Measurements from ENCODE around the gene ABCB9. TPM values are rescaled to one million over a fixed set of nuclear protein-coding genes. Genes with fewer than 3 reads are reported as not detected.

ABCB9 gene
- total RNA-seq, 1 experiment from 2014 or later, result 14.7 TPM

DNA sequence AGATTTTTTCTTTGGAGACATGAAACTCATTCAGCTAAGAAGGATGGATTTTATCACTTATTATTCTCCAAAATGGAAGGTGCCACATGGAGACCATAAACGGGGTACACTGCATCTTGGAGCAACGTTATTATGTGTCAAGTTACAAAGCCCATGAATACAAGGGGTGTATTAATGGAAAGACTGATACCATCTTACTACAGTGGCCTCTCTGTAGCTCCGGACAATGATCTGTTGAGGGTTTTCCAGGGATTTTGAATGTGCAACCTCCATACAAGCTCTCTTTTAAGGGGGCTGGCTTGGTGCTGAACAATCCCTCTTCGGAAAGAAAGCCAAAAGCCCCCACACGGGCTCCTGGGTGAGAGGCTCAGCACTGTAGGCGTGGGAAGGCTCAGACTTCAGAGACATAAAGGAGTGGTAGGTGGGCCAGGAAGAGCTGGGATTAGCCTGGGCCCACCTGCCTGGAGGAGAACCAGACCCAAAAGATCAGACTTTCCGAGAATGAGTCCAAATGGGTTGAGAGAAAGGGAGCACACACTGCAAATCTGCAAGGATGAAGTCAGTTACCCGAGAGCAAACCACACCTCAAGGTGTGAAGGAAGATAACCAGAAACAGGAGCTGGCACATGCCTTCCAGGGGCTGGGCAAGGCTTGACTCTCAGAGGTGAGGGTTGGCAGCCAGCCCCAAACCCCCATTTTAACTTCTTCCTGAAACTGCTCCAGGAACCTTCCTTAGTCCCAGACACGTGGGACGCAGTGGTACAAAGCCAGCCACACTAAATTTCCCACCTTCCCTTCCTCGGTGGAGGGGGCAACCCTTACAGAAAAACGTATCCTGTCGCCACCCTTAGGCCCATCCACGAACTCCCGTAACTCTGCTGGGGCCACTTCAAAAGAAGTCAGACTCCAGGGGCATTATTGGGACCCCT, 71.8 kb downstream of the ABCB9 start:
- peak overlapping the region; percentile 91 to 93 for H3K4me3 ChIP-seq (replicated peaks in 1 of 2; ENCODE audit: low read depth in 1 of 2, low read length in 2 of 2)
- POLR2A ChIA-PET, result no interaction called here
- H3K36me3 ChIP-seq (ENCODE audit: control insufficient read depth in 1 of 2, insufficient read depth in 2 of 2, low read length in 2 of 2), result no peaks in the 10 kb centered on the region
- peaks cover 6% of the 10 kb centered on the region; the same call in 1 of the 2 replicates for H4K20me1 ChIP-seq (ENCODE audit: insufficient read depth)
- peak overlapping the region; percentile 98 for H3K9ac ChIP-seq (ENCODE audit: low read length)
- no TSS peak for BruUV-seq (replicated peaks)
- intact Hi-C loops (cut with micrococcal nuclease), result no loop called here
- no peaks in the 10 kb centered on the region for H3K9me3 ChIP-seq (ENCODE audit: control insufficient read depth in 1 of 2, insufficient read depth in 1 of 2, low read depth in 1 of 2, low read length in 2 of 2)
- H3K27ac ChIP-seq (ENCODE audit: low read depth, low read length), result peak overlapping the region; percentile 79
- H3K4me1 ChIP-seq (ENCODE audit: control insufficient read depth in 1 of 2, insufficient read depth in 2 of 2, low read length in 2 of 2), result peaks cover 51 to 74% of the 10 kb centered on the region in 2 experiments
- H3K27me3 ChIP-seq (ENCODE audit: insufficient read depth, low read length), result no peaks in the 10 kb centered on the region
- peak overlapping the region; percentile 86 for H3K4me2 ChIP-seq (ENCODE audit: low read length)
- no peak overlapping the region for H2AFZ ChIP-seq (ENCODE audit: low read depth, low read length, poor library complexity, severe bottlenecking)
- CTCF ChIA-PET, result no interaction called here
- ATAC-seq, result peak; percentile 43
- DNase-seq (ENCODE audit: low read depth, low spot score), result no peak
- peaks cover 65% of the 10 kb centered on the region for H3K79me2 ChIP-seq (ENCODE audit: insufficient read depth, low read length)
- TF ChIP-seq CEBPB (IDR thresholded peaks at IDR 0.05; ENCODE audit: low read depth) (no peak), RAD21 (IDR thresholded peaks at IDR 0.05; ENCODE audit: low read depth) (no peak)
- RAD21 ChIA-PET (ENCODE audit: low non-redundant PET in 1 of 2, low total read pairs in 2 of 2, uncharacterized antibody in 2 of 2, unreplicated experiment in 2 of 2), result no interaction called here
- H3K9me2 ChIP-seq (ENCODE audit: insufficient read depth), result no peaks in the 10 kb centered on the region

DNA sequence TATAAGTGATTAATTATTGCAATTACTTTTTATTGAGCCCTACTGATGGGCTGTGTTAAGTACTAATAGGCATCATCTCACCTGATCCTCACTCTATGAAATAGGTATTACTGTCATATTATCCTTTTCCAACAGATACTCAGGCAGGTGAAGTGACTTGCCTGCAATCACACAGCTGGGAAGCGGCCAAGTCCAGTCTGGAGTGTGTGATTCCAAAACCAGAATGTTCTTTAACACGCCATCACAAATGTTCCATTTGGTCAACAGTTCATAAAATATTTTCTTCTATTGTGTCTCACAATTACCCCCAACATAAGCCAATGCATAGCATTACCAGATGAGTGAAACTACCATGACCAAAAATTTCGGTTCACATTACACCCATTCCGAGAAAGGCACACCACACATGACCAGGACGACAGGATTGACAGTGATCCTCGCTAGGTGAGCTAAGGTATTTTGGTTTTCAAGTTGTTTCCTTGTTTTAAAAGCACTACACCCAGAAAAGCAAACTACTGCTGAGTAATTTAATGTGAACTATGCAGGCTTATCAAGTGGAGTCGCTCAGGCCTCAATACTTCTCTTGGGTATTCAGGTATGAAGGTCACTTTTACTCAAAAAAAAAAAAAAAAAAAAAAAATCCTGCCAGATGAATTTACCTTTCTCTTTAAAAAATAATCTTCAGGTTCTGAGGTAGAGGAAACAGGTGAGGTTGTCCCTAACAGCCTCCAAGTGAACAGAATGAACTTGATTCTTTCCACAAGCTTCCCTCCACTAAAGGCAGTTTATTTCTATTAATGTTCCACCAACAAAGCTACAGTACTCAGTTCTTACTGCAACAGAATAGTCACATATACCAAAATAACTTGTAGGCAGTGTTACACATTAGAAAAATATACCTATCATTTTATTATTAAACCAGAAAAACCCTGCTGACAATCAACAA, 72.8 kb downstream of the ABCB9 start:
- intact Hi-C loops (cut with micrococcal nuclease), result no loop called here
- Histone ChIP-seq H3K9me3 (ENCODE audit: control insufficient read depth in 1 of 2, insufficient read depth in 1 of 2, low read depth in 1 of 2, low read length in 2 of 2) (no peaks in the 10 kb centered on the region), H3K9me2 (ENCODE audit: insufficient read depth) (no peaks in the 10 kb centered on the region), H3K27ac (ENCODE audit: low read depth, low read length) (no peak overlapping the region), H2AFZ (ENCODE audit: low read depth, low read length, poor library complexity, severe bottlenecking) (no peak overlapping the region), H3K4me3 (replicated peaks in 1 of 2; ENCODE audit: low read depth in 1 of 2, low read length in 2 of 2) (no peak overlapping the region), H3K79me2 (ENCODE audit: insufficient read depth, low read length) (peaks cover 75% of the 10 kb centered on the region), H3K4me2 (ENCODE audit: low read length) (peak overlapping the region; percentile 86), H4K20me1 (ENCODE audit: insufficient read depth) (peaks cover 6% of the 10 kb centered on the region; the same call in 1 of the 2 replicates), H3K9ac (ENCODE audit: low read length) (peak overlapping the region; percentile 98; the same call in 1 of the 2 replicates), H3K36me3 (ENCODE audit: control insufficient read depth in 1 of 2, insufficient read depth in 2 of 2, low read length in 2 of 2) (no peaks in the 10 kb centered on the region), H3K27me3 (ENCODE audit: insufficient read depth, low read length) (no peaks in the 10 kb centered on the region), H3K4me1 (ENCODE audit: control insufficient read depth in 1 of 2, insufficient read depth in 2 of 2, low read length in 2 of 2) (peaks cover 57 to 76% of the 10 kb centered on the region in 2 experiments)
- TSS peak; percentile 24 for BruUV-seq (replicated peaks)
- no peak for DNase-seq (ENCODE audit: low read depth, low spot score)
- no peak for ATAC-seq
- RAD21 ChIA-PET (ENCODE audit: low non-redundant PET in 1 of 2, low total read pairs in 2 of 2, uncharacterized antibody in 2 of 2, unreplicated experiment in 2 of 2), result no interaction called here
- POLR2A ChIA-PET, result interaction anchor here (1.9 to 2.4 kb wide), 2 partner anchors 26 to 339 kb away, joined by 4 to 5 read pairs; partner anchors contain the start of genes MPHOSPH9 and MTRFR
- CTCF ChIA-PET, result no interaction called here
- TF ChIP-seq ELF1 (IDR thresholded peaks at IDR 0.05; ENCODE audit: borderline replicate concordance, low read depth) (no peak), RAD21 (IDR thresholded peaks at IDR 0.05; ENCODE audit: low read depth) (no peak), SIN3A (IDR thresholded peaks at IDR 0.05; ENCODE audit: low read depth) (no peak), JUND (IDR thresholded peaks at IDR 0.05) (no peak)
- TF ChIP-seq, protein P1, sequence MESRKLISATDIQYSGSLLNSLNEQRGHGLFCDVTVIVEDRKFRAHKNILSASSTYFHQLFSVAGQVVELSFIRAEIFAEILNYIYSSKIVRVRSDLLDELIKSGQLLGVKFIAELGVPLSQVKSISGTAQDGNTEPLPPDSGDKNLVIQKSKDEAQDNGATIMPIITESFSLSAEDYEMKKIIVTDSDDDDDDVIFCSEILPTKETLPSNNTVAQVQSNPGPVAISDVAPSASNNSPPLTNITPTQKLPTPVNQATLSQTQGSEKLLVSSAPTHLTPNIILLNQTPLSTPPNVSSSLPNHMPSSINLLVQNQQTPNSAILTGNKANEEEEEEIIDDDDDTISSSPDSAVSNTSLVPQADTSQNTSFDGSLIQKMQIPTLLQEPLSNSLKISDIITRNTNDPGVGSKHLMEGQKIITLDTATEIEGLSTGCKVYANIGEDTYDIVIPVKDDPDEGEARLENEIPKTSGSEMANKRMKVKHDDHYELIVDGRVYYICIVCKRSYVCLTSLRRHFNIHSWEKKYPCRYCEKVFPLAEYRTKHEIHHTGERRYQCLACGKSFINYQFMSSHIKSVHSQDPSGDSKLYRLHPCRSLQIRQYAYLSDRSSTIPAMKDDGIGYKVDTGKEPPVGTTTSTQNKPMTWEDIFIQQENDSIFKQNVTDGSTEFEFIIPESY (IDR thresholded peaks at IDR 0.05; ENCODE audit: extremely low read depth, insufficient replicate concordance, low read length), result no peak
- TF ChIP-seq, protein P2, sequence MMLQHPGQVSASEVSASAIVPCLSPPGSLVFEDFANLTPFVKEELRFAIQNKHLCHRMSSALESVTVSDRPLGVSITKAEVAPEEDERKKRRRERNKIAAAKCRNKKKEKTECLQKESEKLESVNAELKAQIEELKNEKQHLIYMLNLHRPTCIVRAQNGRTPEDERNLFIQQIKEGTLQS (IDR thresholded peaks at IDR 0.05), result no peak
- TF ChIP-seq, protein P3, sequence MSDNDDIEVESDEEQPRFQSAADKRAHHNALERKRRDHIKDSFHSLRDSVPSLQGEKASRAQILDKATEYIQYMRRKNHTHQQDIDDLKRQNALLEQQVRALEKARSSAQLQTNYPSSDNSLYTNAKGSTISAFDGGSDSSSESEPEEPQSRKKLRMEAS (IDR thresholded peaks at IDR 0.05), result no peak

Data from HCT116 (cell line).